ENCODE data around the gene QSOX2.

QSOX2 gene

GRCh38 chr9:136206602-136207275, 38.9 kb downstream of the QSOX2 start:
- peaks cover 2% of the 10 kb centered on the region; the same call in 1 of the 2 replicates for H3K27me3 ChIP-seq (replicated peaks; ENCODE audit: control insufficient read depth, insufficient read depth, low read length)
- no peak for TF ChIP-seq CTCF (IDR thresholded peaks at IDR 0.05; ENCODE audit: insufficient read depth, low read length, poor library complexity, severe bottlenecking)
- peaks cover 10% of the 10 kb centered on the region for H3K36me3 ChIP-seq (ENCODE audit: control insufficient read depth, insufficient read depth, low read length)
- no peak for DNase-seq (ENCODE audit: extremely low read depth, insufficient read length)
- H3K4me3 ChIP-seq (replicated peaks; ENCODE audit: low read depth, low read length), result no peak overlapping the region

- H3K4me3 ChIP-seq (replicated peaks; ENCODE audit: low read depth, low read length), result no peak overlapping the region
- no peak for DNase-seq (ENCODE audit: extremely low read depth, insufficient read length)
- peaks cover 2% of the 10 kb centered on the region; the same call in 1 of the 2 replicates for H3K27me3 ChIP-seq (replicated peaks; ENCODE audit: control insufficient read depth, insufficient read depth, low read length)
- peaks cover 7% of the 10 kb centered on the region for H3K36me3 ChIP-seq (ENCODE audit: control insufficient read depth, insufficient read depth, low read length)
- TF ChIP-seq CTCF (IDR thresholded peaks at IDR 0.05; ENCODE audit: insufficient read depth, low read length, poor library complexity, severe bottlenecking), result no peak
Observed at GRCh38 chr9:136205707-136205992, 40.0 kb downstream of the QSOX2 start.

- no peak for TF ChIP-seq CTCF (IDR thresholded peaks at IDR 0.05; ENCODE audit: insufficient read depth, low read length, poor library complexity, severe bottlenecking)
- no peak for DNase-seq (ENCODE audit: extremely low read depth, insufficient read length)
- H3K36me3 ChIP-seq (ENCODE audit: control insufficient read depth, insufficient read depth, low read length), result peaks cover 7% of the 10 kb centered on the region
- H3K27me3 ChIP-seq (replicated peaks; ENCODE audit: control insufficient read depth, insufficient read depth, low read length), result peaks cover 2% of the 10 kb centered on the region; the same call in 1 of the 2 replicates
- no peak within 1 kb of the TSS for H3K4me3 ChIP-seq (replicated peaks; ENCODE audit: low read depth, low read length)
Observed at GRCh38 chr9:136204838-136205706, 40.5 kb downstream of the QSOX2 start, which contains the start of gene LHX3. LHX3 (minus strand) TSS chr9:136205128; CDS start chr9:136205012, 116 bp downstream.

GRCh38 chr9:136204145-136204805, 41.3 kb downstream of the QSOX2 start:
- Histone ChIP-seq H3K36me3 (ENCODE audit: control insufficient read depth, insufficient read depth, low read length) (peaks cover 3% of the 10 kb centered on the region), H3K4me3 (replicated peaks; ENCODE audit: low read depth, low read length) (no peak overlapping the region), H3K27me3 (replicated peaks; ENCODE audit: control insufficient read depth, insufficient read depth, low read length) (peaks cover 2% of the 10 kb centered on the region; the same call in 1 of the 2 replicates)
- no peak for DNase-seq (ENCODE audit: extremely low read depth, insufficient read length)
- no peak for TF ChIP-seq CTCF (IDR thresholded peaks at IDR 0.05; ENCODE audit: insufficient read depth, low read length, poor library complexity, severe bottlenecking)

- DNase-seq (ENCODE audit: extremely low read depth, insufficient read length), result no peak
- H3K4me3 ChIP-seq (replicated peaks; ENCODE audit: low read depth, low read length), result no peak overlapping the region
- peaks cover 2% of the 10 kb centered on the region; the same call in 1 of the 2 replicates for H3K27me3 ChIP-seq (replicated peaks; ENCODE audit: control insufficient read depth, insufficient read depth, low read length)
Observed at GRCh38 chr9:136203408-136204144, 42.0 kb downstream of the QSOX2 start.

More at GRCh38 chr9:136203408-136204144, 42.0 kb downstream of the QSOX2 start:
- no peak for TF ChIP-seq CTCF (IDR thresholded peaks at IDR 0.05; ENCODE audit: insufficient read depth, low read length, poor library complexity, severe bottlenecking)
- H3K36me3 ChIP-seq (ENCODE audit: control insufficient read depth, insufficient read depth, low read length), result peaks cover under 1% of the 10 kb centered on the region
